Measurements from ENCODE around the gene CBFA2T2. TPM values are rescaled to one million over a fixed set of nuclear protein-coding genes. Genes with fewer than 3 reads are reported as not detected.

The CBFA2T2 gene
- total RNA-seq, 1 experiment from 2014 or later = 15.4 TPM

DNA sequence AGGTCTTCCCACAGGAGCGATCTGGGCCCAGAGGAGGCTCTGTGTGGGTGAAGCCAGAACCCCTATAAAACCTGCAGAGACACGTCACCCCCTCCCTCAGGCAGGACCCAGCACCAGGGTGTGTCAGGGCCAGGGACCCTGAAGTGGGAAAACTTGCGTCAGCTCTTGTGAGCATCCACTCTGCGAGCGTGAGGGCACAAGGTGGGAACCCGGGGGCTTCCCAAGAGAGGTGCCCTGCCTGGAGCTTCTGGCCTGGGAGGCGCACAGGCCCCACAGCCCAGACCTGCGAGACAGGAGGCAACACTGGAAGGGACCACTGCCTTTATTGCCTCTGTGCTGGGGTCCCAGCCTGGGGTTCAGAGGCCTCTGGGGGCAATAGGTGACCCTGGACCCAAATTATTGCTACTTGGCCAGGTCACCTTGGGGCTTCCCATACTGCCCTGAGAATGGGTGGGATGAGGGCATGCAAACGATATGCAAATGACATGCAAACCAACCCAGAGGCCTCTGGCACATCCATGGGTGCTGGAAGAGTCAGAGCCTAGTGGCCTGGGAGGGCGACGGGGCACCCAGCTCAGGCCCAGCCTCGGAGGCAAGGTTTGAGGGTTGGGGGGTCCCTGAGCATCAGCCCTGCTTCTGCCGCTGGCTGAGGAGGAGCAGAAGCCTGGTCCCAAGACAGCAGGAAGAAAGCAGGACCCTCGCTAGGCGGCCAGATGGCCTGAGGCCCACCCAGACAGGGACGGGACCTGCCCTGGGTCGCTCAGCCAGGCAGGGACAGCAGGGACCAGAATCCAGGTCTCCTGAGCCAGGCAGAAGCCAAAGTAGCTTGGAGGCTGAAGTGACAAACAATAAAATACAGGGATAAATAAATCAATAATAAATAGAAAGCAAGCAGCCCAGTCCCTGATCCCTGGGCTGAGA, 167.1 kb downstream of the CBFA2T2 start:
- POLR2A ChIA-PET = interaction anchor here (0.7 to 1.3 kb wide), 3 partner anchors 9 to 12 kb away, joined by 3 read pairs; no protein-coding TSS in a partner anchor
- no peaks in the 10 kb centered on the region for H3K27me3 Mint-ChIP-seq (ENCODE audit: insufficient read depth, unreplicated experiment)
- peaks cover 14% of the 10 kb centered on the region for H3K36me3 Mint-ChIP-seq (ENCODE audit: insufficient read depth, unreplicated experiment)
- DNase-seq (ENCODE audit: unreplicated experiment) = no peak
- no peak overlapping the region for H3K4me3 Mint-ChIP-seq (ENCODE audit: unreplicated experiment)
- H3K9me3 Mint-ChIP-seq (ENCODE audit: unreplicated experiment) = no peaks in the 10 kb centered on the region
- no peak overlapping the region for H3K27ac Mint-ChIP-seq (ENCODE audit: low read depth, unreplicated experiment)
- no TSS peak for BruUV-seq (replicated peaks)
- CTCF ChIA-PET = no interaction called here
- H3K4me1 Mint-ChIP-seq (ENCODE audit: insufficient read depth, unreplicated experiment) = no peaks in the 10 kb centered on the region
- intact Hi-C loops (cut with micrococcal nuclease) = no loop called here
- no peak for TF ChIP-seq CTCF (IDR thresholded peaks at IDR 0.05; ENCODE audit: unreplicated experiment)

DNA sequence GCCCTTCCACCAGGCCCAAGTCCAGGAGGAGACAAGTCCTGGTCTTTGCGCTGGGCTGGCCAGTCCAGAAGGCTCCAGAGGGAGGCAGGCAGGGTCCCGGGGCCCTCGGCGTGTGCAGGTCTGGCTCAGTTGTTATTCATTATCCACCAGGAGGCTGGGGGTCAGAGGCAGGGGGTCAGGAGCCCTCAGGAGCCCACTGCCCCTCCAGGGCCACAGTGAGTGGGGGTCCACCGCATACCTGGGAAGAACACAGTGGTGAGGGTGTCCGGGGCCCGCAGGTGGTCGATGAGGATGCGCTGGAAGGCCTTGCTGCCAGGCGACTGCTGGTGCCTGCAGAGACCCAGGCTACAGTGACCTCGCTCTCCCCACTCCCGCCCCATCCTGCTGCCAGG, 167.8 kb downstream of the CBFA2T2 start:
- H3K27ac Mint-ChIP-seq (ENCODE audit: low read depth, unreplicated experiment) = no peak overlapping the region
- H3K36me3 Mint-ChIP-seq (ENCODE audit: insufficient read depth, unreplicated experiment) = peaks cover 14% of the 10 kb centered on the region
- H3K27me3 Mint-ChIP-seq (ENCODE audit: insufficient read depth, unreplicated experiment) = no peaks in the 10 kb centered on the region
- TF ChIP-seq CTCF (IDR thresholded peaks at IDR 0.05; ENCODE audit: unreplicated experiment) = no peak
- intact Hi-C loops (cut with micrococcal nuclease) = no loop called here
- H3K4me3 Mint-ChIP-seq (ENCODE audit: unreplicated experiment) = no peak overlapping the region
- CTCF ChIA-PET = no interaction called here
- POLR2A ChIA-PET = no interaction called here
- no peak for DNase-seq (ENCODE audit: unreplicated experiment)
- no peaks in the 10 kb centered on the region for H3K4me1 Mint-ChIP-seq (ENCODE audit: insufficient read depth, unreplicated experiment)
- BruUV-seq (replicated peaks) = no TSS peak
- no peaks in the 10 kb centered on the region for H3K9me3 Mint-ChIP-seq (ENCODE audit: unreplicated experiment)

DNA sequence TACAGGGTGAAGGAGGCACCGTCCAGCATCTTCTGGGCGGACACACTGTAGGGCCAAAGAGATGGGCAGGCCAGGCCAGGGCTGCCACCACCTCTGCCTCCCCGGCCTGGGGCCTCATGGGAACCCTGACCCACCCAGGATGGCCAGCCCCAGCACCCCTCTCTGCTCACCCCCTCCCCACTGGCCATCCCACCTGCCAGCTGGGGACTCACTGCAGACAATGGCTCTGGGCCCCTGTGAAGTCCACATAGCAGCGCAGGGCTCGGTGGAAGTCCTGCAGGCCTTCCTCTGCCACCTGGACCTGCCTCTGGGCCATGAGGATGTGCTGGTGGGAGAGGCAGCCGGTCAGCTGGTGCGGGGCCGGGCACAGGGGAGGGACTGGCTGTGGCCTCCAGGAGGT, 168.6 kb downstream of the CBFA2T2 start:
- Mint-ChIP-seq H3K27ac (ENCODE audit: low read depth, unreplicated experiment) (no peak overlapping the region), H3K9me3 (ENCODE audit: unreplicated experiment) (no peaks in the 10 kb centered on the region), H3K4me1 (ENCODE audit: insufficient read depth, unreplicated experiment) (no peaks in the 10 kb centered on the region), H3K4me3 (ENCODE audit: unreplicated experiment) (no peak overlapping the region), H3K36me3 (ENCODE audit: insufficient read depth, unreplicated experiment) (peaks cover 14% of the 10 kb centered on the region), H3K27me3 (ENCODE audit: insufficient read depth, unreplicated experiment) (no peaks in the 10 kb centered on the region)
- no TSS peak for BruUV-seq (replicated peaks)
- CTCF ChIA-PET = no interaction called here
- no peak for TF ChIP-seq CTCF (IDR thresholded peaks at IDR 0.05; ENCODE audit: unreplicated experiment)
- intact Hi-C loops (cut with micrococcal nuclease) = no loop called here
- no peak for DNase-seq (ENCODE audit: unreplicated experiment)
- POLR2A ChIA-PET = no interaction called here

DNA sequence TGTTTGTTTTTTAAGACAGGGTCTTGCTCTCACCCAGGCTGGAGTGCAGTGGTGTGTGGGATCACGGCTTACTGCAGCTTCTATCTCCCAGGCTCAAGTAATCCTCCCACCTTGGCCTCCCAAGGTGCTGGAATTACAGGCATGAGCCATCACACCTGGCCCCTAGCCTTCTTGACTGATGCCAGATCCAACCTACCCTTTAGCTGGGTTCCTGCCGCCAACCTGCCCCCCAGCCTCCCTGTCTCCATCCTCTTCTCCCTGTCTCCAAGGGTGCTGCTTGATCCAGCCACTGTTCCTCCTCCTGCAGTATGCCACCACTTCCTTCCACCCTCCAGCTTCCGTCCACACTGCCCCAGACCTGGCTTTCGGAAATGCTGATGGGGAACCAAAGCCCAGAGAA, 169.0 kb downstream of the CBFA2T2 start:
- no peak for DNase-seq (ENCODE audit: unreplicated experiment)
- no peak for TF ChIP-seq CTCF (IDR thresholded peaks at IDR 0.05; ENCODE audit: unreplicated experiment)
- no peak overlapping the region for H3K4me3 Mint-ChIP-seq (ENCODE audit: unreplicated experiment)
- H3K9me3 Mint-ChIP-seq (ENCODE audit: unreplicated experiment) = no peaks in the 10 kb centered on the region
- peaks cover 11% of the 10 kb centered on the region for H3K36me3 Mint-ChIP-seq (ENCODE audit: insufficient read depth, unreplicated experiment)
- no peak overlapping the region for H3K27ac Mint-ChIP-seq (ENCODE audit: low read depth, unreplicated experiment)
- ChIA-PET POLR2A (no interaction called here), CTCF (no interaction called here)
- no peaks in the 10 kb centered on the region for H3K4me1 Mint-ChIP-seq (ENCODE audit: insufficient read depth, unreplicated experiment)
- BruUV-seq (replicated peaks) = no TSS peak
- intact Hi-C loops (cut with micrococcal nuclease) = no loop called here
- H3K27me3 Mint-ChIP-seq (ENCODE audit: insufficient read depth, unreplicated experiment) = no peaks in the 10 kb centered on the region
